Measurements from ENCODE around the gene CDH13. TPM values are rescaled to one million over a fixed set of nuclear protein-coding genes. Genes with fewer than 3 reads are reported as not detected.

The CDH13 gene
- total RNA-seq, 1 experiment from 2014 or later, result 49.3 TPM

DNA sequence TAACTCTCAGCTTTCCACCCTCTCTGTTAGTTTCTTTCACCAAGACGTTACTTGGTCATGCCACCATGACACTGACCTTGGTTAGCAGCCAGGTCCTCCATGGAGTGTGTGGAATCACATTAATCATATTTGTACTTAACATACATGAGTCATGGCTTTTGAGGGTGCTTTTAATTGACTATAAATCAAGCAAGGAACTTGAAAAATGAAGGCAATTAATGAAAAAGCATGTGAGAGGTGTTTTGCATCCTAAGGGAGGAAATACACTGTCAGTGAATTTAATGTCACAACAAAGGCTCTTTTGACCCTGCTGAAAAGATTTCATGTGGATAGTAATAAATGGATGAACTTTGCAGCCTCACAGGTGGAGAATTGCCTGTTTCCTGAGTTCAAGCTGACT, 240.7 kb downstream of the CDH13 start:
- intact Hi-C loops (cut with micrococcal nuclease), result no loop called here
- peaks cover 8% of the 10 kb centered on the region for H3K9me3 Mint-ChIP-seq (ENCODE audit: unreplicated experiment)
- CTCF ChIA-PET, result no interaction called here
- peaks cover 20% of the 10 kb centered on the region for H3K36me3 Mint-ChIP-seq (ENCODE audit: insufficient read depth, unreplicated experiment)
- POLR2A ChIA-PET, result no interaction called here
- H3K27me3 Mint-ChIP-seq (ENCODE audit: insufficient read depth, unreplicated experiment), result no peaks in the 10 kb centered on the region
- no peaks in the 10 kb centered on the region for H3K4me1 Mint-ChIP-seq (ENCODE audit: insufficient read depth, unreplicated experiment)
- peak; percentile 8 for DNase-seq (ENCODE audit: unreplicated experiment)
- TF ChIP-seq, protein P1, sequence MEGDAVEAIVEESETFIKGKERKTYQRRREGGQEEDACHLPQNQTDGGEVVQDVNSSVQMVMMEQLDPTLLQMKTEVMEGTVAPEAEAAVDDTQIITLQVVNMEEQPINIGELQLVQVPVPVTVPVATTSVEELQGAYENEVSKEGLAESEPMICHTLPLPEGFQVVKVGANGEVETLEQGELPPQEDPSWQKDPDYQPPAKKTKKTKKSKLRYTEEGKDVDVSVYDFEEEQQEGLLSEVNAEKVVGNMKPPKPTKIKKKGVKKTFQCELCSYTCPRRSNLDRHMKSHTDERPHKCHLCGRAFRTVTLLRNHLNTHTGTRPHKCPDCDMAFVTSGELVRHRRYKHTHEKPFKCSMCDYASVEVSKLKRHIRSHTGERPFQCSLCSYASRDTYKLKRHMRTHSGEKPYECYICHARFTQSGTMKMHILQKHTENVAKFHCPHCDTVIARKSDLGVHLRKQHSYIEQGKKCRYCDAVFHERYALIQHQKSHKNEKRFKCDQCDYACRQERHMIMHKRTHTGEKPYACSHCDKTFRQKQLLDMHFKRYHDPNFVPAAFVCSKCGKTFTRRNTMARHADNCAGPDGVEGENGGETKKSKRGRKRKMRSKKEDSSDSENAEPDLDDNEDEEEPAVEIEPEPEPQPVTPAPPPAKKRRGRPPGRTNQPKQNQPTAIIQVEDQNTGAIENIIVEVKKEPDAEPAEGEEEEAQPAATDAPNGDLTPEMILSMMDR (IDR thresholded peaks at IDR 0.05; ENCODE audit: unreplicated experiment), result no peak
- no TSS peak for BruUV-seq (replicated peaks)
- no peak overlapping the region for H3K4me3 Mint-ChIP-seq (ENCODE audit: unreplicated experiment)
- H3K27ac Mint-ChIP-seq (ENCODE audit: low read depth, unreplicated experiment), result no peak overlapping the region

- no peak overlapping the region for H3K27ac Mint-ChIP-seq (ENCODE audit: low read depth, unreplicated experiment)
- ChIA-PET POLR2A (no interaction called here), CTCF (interaction anchor here (0.6 kb wide), 1 partner anchor 28 kb away, joined by 3 read pairs; no protein-coding TSS in a partner anchor)
- no peaks in the 10 kb centered on the region for H3K27me3 Mint-ChIP-seq (ENCODE audit: insufficient read depth, unreplicated experiment)
- H3K36me3 Mint-ChIP-seq (ENCODE audit: insufficient read depth, unreplicated experiment), result peaks cover 9% of the 10 kb centered on the region
- peaks cover 8% of the 10 kb centered on the region for H3K9me3 Mint-ChIP-seq (ENCODE audit: unreplicated experiment)
- no peaks in the 10 kb centered on the region for H3K4me1 Mint-ChIP-seq (ENCODE audit: insufficient read depth, unreplicated experiment)
- H3K4me3 Mint-ChIP-seq (ENCODE audit: unreplicated experiment), result no peak overlapping the region
- no peak for DNase-seq (ENCODE audit: unreplicated experiment)
- TF ChIP-seq, protein P1 (IDR thresholded peaks at IDR 0.05; ENCODE audit: unreplicated experiment), result no peak
- intact Hi-C loops (cut with micrococcal nuclease), result no loop called here
- BruUV-seq (replicated peaks), result no TSS peak
Observed at GRCh38 chr16:82874271-82874670, 247.5 kb downstream of the CDH13 start.

- ChIA-PET CTCF (no interaction called here), POLR2A (interaction anchor here (0.8 kb wide), 1 partner anchor 11 kb away, joined by 3 read pairs; no protein-coding TSS in a partner anchor)
- Mint-ChIP-seq H3K4me1 (ENCODE audit: insufficient read depth, unreplicated experiment) (no peaks in the 10 kb centered on the region), H3K27me3 (ENCODE audit: insufficient read depth, unreplicated experiment) (no peaks in the 10 kb centered on the region), H3K36me3 (ENCODE audit: insufficient read depth, unreplicated experiment) (peaks cover 9% of the 10 kb centered on the region), H3K27ac (ENCODE audit: low read depth, unreplicated experiment) (no peak overlapping the region), H3K9me3 (ENCODE audit: unreplicated experiment) (peaks cover 8% of the 10 kb centered on the region), H3K4me3 (ENCODE audit: unreplicated experiment) (no peak overlapping the region)
- intact Hi-C loops (cut with micrococcal nuclease), result no loop called here
- DNase-seq (ENCODE audit: unreplicated experiment), result no peak
- no TSS peak for BruUV-seq (replicated peaks)
- TF ChIP-seq, protein P1 (IDR thresholded peaks at IDR 0.05; ENCODE audit: unreplicated experiment), result no peak
Observed at GRCh38 chr16:82874672-82875071, 247.9 kb downstream of the CDH13 start.

- POLR2A ChIA-PET, result no interaction called here
- BruUV-seq (replicated peaks), result no TSS peak
- TF ChIP-seq, protein P1 (IDR thresholded peaks at IDR 0.05; ENCODE audit: unreplicated experiment), result no peak
- DNase-seq (ENCODE audit: unreplicated experiment), result no peak
- Mint-ChIP-seq H3K9me3 (ENCODE audit: unreplicated experiment) (peaks cover 7% of the 10 kb centered on the region), H3K27me3 (ENCODE audit: insufficient read depth, unreplicated experiment) (no peaks in the 10 kb centered on the region), H3K4me1 (ENCODE audit: insufficient read depth, unreplicated experiment) (no peaks in the 10 kb centered on the region), H3K36me3 (ENCODE audit: insufficient read depth, unreplicated experiment) (peaks cover 4% of the 10 kb centered on the region), H3K4me3 (ENCODE audit: unreplicated experiment) (no peak overlapping the region), H3K27ac (ENCODE audit: low read depth, unreplicated experiment) (no peak overlapping the region)
- intact Hi-C loops (cut with micrococcal nuclease), result no loop called here
- CTCF ChIA-PET, result interaction anchor here (0.6 kb wide), 1 partner anchor 113 kb away, joined by 3 read pairs; no protein-coding TSS in a partner anchor
Observed at GRCh38 chr16:82876951-82877350, 250.2 kb downstream of the CDH13 start.

Measured in MCF 10A (cell line).